Peyer's patch (tissue), 4 donors: ENCODE data around the gene PGLYRP4.

ENCODE experiments used
- POLR2A ChIP-seq, 2 donors: fragments of 450-650 bp; IDR thresholded peaks; one replicate each; pipeline ENCODE4 v1.5.1; 2017; ENCODE audit warnings: antibody characterized with exemption in 2 of 2, mild to moderate bottlenecking in 2 of 2, moderate library complexity in 2 of 2
- TF ChIP-seq, protein P1 (sequence below), 6 experiments: fragments of 450-650 bp in 4 of 6; fragments of 200-600 bp in 2 of 6; sonication (generic) in 1 of 6; IDR thresholded peaks; one replicate each; pipeline ENCODE4 v1.5.1; 2017 to 2019; ENCODE audit warnings: antibody characterized with exemption in 6 of 6, mild to moderate bottlenecking in 3 of 6, moderate library complexity in 1 of 6

DNA sequence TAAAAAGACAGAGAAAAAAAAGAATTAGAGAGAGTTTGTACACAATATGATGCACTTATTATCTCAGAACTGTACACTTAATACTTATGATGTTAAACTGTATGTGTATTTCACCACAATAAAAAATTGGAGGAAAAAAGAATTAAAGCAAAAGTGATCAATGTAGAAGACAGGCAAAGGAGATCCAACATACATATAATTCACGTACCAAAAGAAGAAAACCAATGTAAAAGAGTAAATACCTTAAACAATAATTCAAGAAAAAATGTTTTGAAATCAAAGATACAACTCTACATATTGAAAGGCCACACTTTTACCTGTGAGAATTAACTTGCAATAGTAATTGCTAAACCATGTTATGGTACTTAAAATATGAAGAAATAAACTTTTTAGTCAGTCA is 26.1 kb downstream of the PGLYRP4 start:
- TF ChIP-seq, protein P1, sequence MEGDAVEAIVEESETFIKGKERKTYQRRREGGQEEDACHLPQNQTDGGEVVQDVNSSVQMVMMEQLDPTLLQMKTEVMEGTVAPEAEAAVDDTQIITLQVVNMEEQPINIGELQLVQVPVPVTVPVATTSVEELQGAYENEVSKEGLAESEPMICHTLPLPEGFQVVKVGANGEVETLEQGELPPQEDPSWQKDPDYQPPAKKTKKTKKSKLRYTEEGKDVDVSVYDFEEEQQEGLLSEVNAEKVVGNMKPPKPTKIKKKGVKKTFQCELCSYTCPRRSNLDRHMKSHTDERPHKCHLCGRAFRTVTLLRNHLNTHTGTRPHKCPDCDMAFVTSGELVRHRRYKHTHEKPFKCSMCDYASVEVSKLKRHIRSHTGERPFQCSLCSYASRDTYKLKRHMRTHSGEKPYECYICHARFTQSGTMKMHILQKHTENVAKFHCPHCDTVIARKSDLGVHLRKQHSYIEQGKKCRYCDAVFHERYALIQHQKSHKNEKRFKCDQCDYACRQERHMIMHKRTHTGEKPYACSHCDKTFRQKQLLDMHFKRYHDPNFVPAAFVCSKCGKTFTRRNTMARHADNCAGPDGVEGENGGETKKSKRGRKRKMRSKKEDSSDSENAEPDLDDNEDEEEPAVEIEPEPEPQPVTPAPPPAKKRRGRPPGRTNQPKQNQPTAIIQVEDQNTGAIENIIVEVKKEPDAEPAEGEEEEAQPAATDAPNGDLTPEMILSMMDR (IDR thresholded peaks at IDR 0.05): no peak
- TF ChIP-seq POLR2A (IDR thresholded peaks at IDR 0.05): no peak
